Measurements from ENCODE around the gene CSNK1E. TPM values are rescaled to one million over a fixed set of nuclear protein-coding genes. Genes with fewer than 3 reads are reported as not detected.

Gene CSNK1E
- total and polyA plus RNA-seq, 4 donors, result 37.4 to 167 (median 152) TPM

GRCh38 chr22:38353142-38353629, 36.0 kb upstream of the CSNK1E start:
- no peaks in the 10 kb centered on the region for H3K27me3 ChIP-seq (ENCODE audit: control insufficient read depth in 1 of 2, insufficient read depth in 2 of 2, low read length in 1 of 2)
- 22 to 23% methylated on average over 30 to 33 of the region's 33 CpGs for WGBS, 2 donors
- H3K4me1 ChIP-seq (ENCODE audit: control insufficient read depth in 1 of 2, insufficient read depth in 2 of 2, low read length in 2 of 2), result no peaks in the 10 kb centered on the region
- H3K9me3 ChIP-seq (ENCODE audit: control insufficient read depth, low read length), result no peaks in the 10 kb centered on the region
- peaks cover 0 to 2% of the 10 kb centered on the region in 2 donors for H3K36me3 ChIP-seq (ENCODE audit: control insufficient read depth in 1 of 2, insufficient read depth in 2 of 2, low read length in 1 of 2)
- ATAC-seq (ENCODE audit: low FRiP score), result peak; percentile 91
- intact Hi-C loops (cut with DNase I), result loop anchor here (1.0 to 5.0 kb wide), 6 partner anchors 90 to 301 kb away; no protein-coding TSS in a partner anchor
- no peak overlapping the region for H3K4me3 ChIP-seq (ENCODE audit: low read length in 2 of 2)
- H3K27ac ChIP-seq (ENCODE audit: low read depth in 1 of 2, low read length in 2 of 2), result no peak overlapping the region
- DNase-seq, result peak; percentile 72 to 91

GRCh38 chr22:38352436-38352835, 35.2 kb upstream of the CSNK1E start:
- no peaks in the 10 kb centered on the region for H3K4me1 ChIP-seq (ENCODE audit: control insufficient read depth in 1 of 2, insufficient read depth in 2 of 2, low read length in 2 of 2)
- no peaks in the 10 kb centered on the region for H3K9me3 ChIP-seq (ENCODE audit: control insufficient read depth, low read length)
- DNase-seq (no peak), ATAC-seq (ENCODE audit: low FRiP score) (no peak)
- H3K27me3 ChIP-seq (ENCODE audit: control insufficient read depth in 1 of 2, insufficient read depth in 2 of 2, low read length in 1 of 2), result no peaks in the 10 kb centered on the region
- WGBS, 2 donors, result 85 to 88% methylated on average over 4 of the region's 4 CpGs
- H3K36me3 ChIP-seq (ENCODE audit: control insufficient read depth in 1 of 2, insufficient read depth in 2 of 2, low read length in 1 of 2), result peaks cover 0 to 2% of the 10 kb centered on the region in 2 donors
- no peak overlapping the region for H3K4me3 ChIP-seq (ENCODE audit: low read length in 2 of 2)
- H3K27ac ChIP-seq (ENCODE audit: low read depth in 1 of 2, low read length in 2 of 2), result no peak overlapping the region
- intact Hi-C loops (cut with DNase I), result loop anchor here (2.0 to 5.0 kb wide), 4 partner anchors 90 to 300 kb away; no protein-coding TSS in a partner anchor

- Histone ChIP-seq H3K4me3 (ENCODE audit: low read length in 2 of 2) (no peak overlapping the region), H3K36me3 (ENCODE audit: control insufficient read depth in 1 of 2, insufficient read depth in 2 of 2, low read length in 1 of 2) (peaks cover 0 to 2% of the 10 kb centered on the region in 2 donors), H3K27ac (ENCODE audit: low read depth in 1 of 2, low read length in 2 of 2) (no peak overlapping the region), H3K9me3 (ENCODE audit: control insufficient read depth, low read length) (no peaks in the 10 kb centered on the region), H3K4me1 (ENCODE audit: control insufficient read depth in 1 of 2, insufficient read depth in 2 of 2, low read length in 2 of 2) (no peaks in the 10 kb centered on the region), H3K27me3 (ENCODE audit: control insufficient read depth in 1 of 2, insufficient read depth in 2 of 2, low read length in 1 of 2) (no peaks in the 10 kb centered on the region)
- 85 to 88% methylated on average over 9 of the region's 9 CpGs for WGBS, 2 donors
- ATAC-seq (ENCODE audit: low FRiP score), result no peak
- no peak for DNase-seq
- intact Hi-C loops (cut with DNase I), result loop anchor here (5.0 kb wide), 3 partner anchors 233 to 298 kb away; no protein-coding TSS in a partner anchor
These were observed 33.5 kb upstream of the CSNK1E start for GRCh38 chr22:38350444-38351359.

GRCh38 chr22:38348751-38349496, 31.7 kb upstream of the CSNK1E start:
- Histone ChIP-seq H3K4me1 (ENCODE audit: control insufficient read depth in 1 of 2, insufficient read depth in 2 of 2, low read length in 2 of 2) (no peaks in the 10 kb centered on the region), H3K4me3 (ENCODE audit: low read length in 2 of 2) (no peak overlapping the region), H3K36me3 (ENCODE audit: control insufficient read depth in 1 of 2, insufficient read depth in 2 of 2, low read length in 1 of 2) (no peaks in the 10 kb centered on the region), H3K9me3 (ENCODE audit: control insufficient read depth, low read length) (no peaks in the 10 kb centered on the region), H3K27ac (ENCODE audit: low read depth in 1 of 2, low read length in 2 of 2) (no peak overlapping the region), H3K27me3 (ENCODE audit: control insufficient read depth in 1 of 2, insufficient read depth in 2 of 2, low read length in 1 of 2) (no peaks in the 10 kb centered on the region)
- peak in 1 of 2 donors; percentile 30 for DNase-seq
- WGBS, 2 donors, result 74 to 76% methylated on average over 14 of the region's 14 CpGs
- ATAC-seq (ENCODE audit: low FRiP score), result no peak
- intact Hi-C loops (cut with DNase I), result no loop called here

GRCh38 chr22:38347944-38348750, 30.9 kb upstream of the CSNK1E start:
- no peak for ATAC-seq (ENCODE audit: low FRiP score)
- intact Hi-C loops (cut with DNase I), result no loop called here
- DNase-seq, result peak in 1 of 2 donors; percentile 29
- Histone ChIP-seq H3K27me3 (ENCODE audit: control insufficient read depth in 1 of 2, insufficient read depth in 2 of 2, low read length in 1 of 2) (no peaks in the 10 kb centered on the region), H3K27ac (ENCODE audit: low read depth in 1 of 2, low read length in 2 of 2) (no peak overlapping the region), H3K4me3 (ENCODE audit: low read length in 2 of 2) (no peak overlapping the region), H3K9me3 (ENCODE audit: control insufficient read depth, low read length) (no peaks in the 10 kb centered on the region), H3K36me3 (ENCODE audit: control insufficient read depth in 1 of 2, insufficient read depth in 2 of 2, low read length in 1 of 2) (no peaks in the 10 kb centered on the region), H3K4me1 (ENCODE audit: control insufficient read depth in 1 of 2, insufficient read depth in 2 of 2, low read length in 2 of 2) (no peaks in the 10 kb centered on the region)
- WGBS, 2 donors, result 70 to 72% methylated on average over 14 of the region's 14 CpGs

- Histone ChIP-seq H3K4me1 (ENCODE audit: control insufficient read depth in 1 of 2, insufficient read depth in 2 of 2, low read length in 2 of 2) (no peaks in the 10 kb centered on the region), H3K27me3 (ENCODE audit: control insufficient read depth in 1 of 2, insufficient read depth in 2 of 2, low read length in 1 of 2) (no peaks in the 10 kb centered on the region), H3K27ac (ENCODE audit: low read depth in 1 of 2, low read length in 2 of 2) (no peak overlapping the region), H3K4me3 (ENCODE audit: low read length in 2 of 2) (no peak overlapping the region), H3K36me3 (ENCODE audit: control insufficient read depth in 1 of 2, insufficient read depth in 2 of 2, low read length in 1 of 2) (no peaks in the 10 kb centered on the region), H3K9me3 (ENCODE audit: control insufficient read depth, low read length) (no peaks in the 10 kb centered on the region)
- 55 to 56% methylated on average over 15 of the region's 15 CpGs for WGBS, 2 donors
- intact Hi-C loops (cut with DNase I), result no loop called here
- DNase-seq (peak in 1 of 2 donors; percentile 44), ATAC-seq (ENCODE audit: low FRiP score) (no peak)
These were observed 30.1 kb upstream of the CSNK1E start for GRCh38 chr22:38347181-38347943.

GRCh38 chr22:38346506-38346905, 29.3 kb upstream of the CSNK1E start:
- Histone ChIP-seq H3K36me3 (ENCODE audit: control insufficient read depth in 1 of 2, insufficient read depth in 2 of 2, low read length in 1 of 2) (no peaks in the 10 kb centered on the region), H3K27me3 (ENCODE audit: control insufficient read depth in 1 of 2, insufficient read depth in 2 of 2, low read length in 1 of 2) (no peaks in the 10 kb centered on the region), H3K4me1 (ENCODE audit: control insufficient read depth in 1 of 2, insufficient read depth in 2 of 2, low read length in 2 of 2) (no peaks in the 10 kb centered on the region), H3K9me3 (ENCODE audit: control insufficient read depth, low read length) (no peaks in the 10 kb centered on the region), H3K27ac (ENCODE audit: low read depth in 1 of 2, low read length in 2 of 2) (no peak overlapping the region), H3K4me3 (ENCODE audit: low read length in 2 of 2) (no peak overlapping the region)
- 78% methylated on average over 14 of the region's 14 CpGs for WGBS, 2 donors
- intact Hi-C loops (cut with DNase I), result no loop called here
- ATAC-seq (ENCODE audit: low FRiP score) (no peak), DNase-seq (peak in 1 of 2 donors; percentile 20)

Measured in aorta (tissue), 5 donors.